ENCODE data around the gene CETP. TPM values are rescaled to one million over a fixed set of nuclear protein-coding genes. Genes with fewer than 3 reads are reported as not detected.
A peak's percentile ranks its signal among the peaks of the same experiment; 100 is the strongest.

Gene CETP
- total and polyA plus RNA-seq, 2 of the 13 experiments (the other 11 are each of a cell fraction or from before 2014, with no cell fraction given), result 0.31 to 9.8 TPM

GRCh38 chr16:56950881-56951771 is 10.6 kb upstream of the CETP start (continued):
- TF ChIP-seq CBX2 (IDR thresholded peaks at IDR 0.05; ENCODE audit: low read depth, low read length) (no peak), CBX2 (CRISPR knock-in tag; IDR thresholded peaks at IDR 0.05; ENCODE audit: low read depth) (0 out of 2 replicates have a peak, but pooled peaks have one; percentile 19), THRA (CRISPR knock-in tag; IDR thresholded peaks at IDR 0.05; ENCODE audit: borderline replicate concordance) (0 out of 2 replicates have a peak, but pooled peaks have one; percentile 47), ZNF446 (CRISPR knock-in tag; IDR thresholded peaks at IDR 0.05) (no peak), JARID2 (CRISPR knock-in tag; IDR thresholded peaks at IDR 0.05; ENCODE audit: insufficient replicate concordance) (no peak), ARID5B (CRISPR knock-in tag; IDR thresholded peaks at IDR 0.05) (peak; percentile 34; the same call in 1 of the 2 replicates), IRX3 (CRISPR knock-in tag; IDR thresholded peaks at IDR 0.05; ENCODE audit: borderline replicate concordance, low read depth) (no peak), ZNF329 (CRISPR knock-in tag; IDR thresholded peaks at IDR 0.05; ENCODE audit: low read depth) (no peak), HMGXB4 (CRISPR knock-in tag; IDR thresholded peaks at IDR 0.05; ENCODE audit: borderline replicate concordance in 1 of 2, low read depth in 1 of 2) (peak in 1 of 2 experiments; percentile 59; a peak in 1 of 4 replicates), ZFY (CRISPR knock-in tag; IDR thresholded peaks at IDR 0.05) (peak; percentile 9; the same call in 1 of the 2 replicates), RXRA (CRISPR knock-in tag; IDR thresholded peaks at IDR 0.05) (no peak), ZFP1 (CRISPR knock-in tag; IDR thresholded peaks at IDR 0.05) (no peak), THAP9 (CRISPR knock-in tag; IDR thresholded peaks at IDR 0.05; ENCODE audit: borderline replicate concordance) (peak; percentile 70; the same call in 1 of the 2 replicates), KAT7 (CRISPR knock-in tag; IDR thresholded peaks at IDR 0.05; ENCODE audit: borderline replicate concordance) (0 out of 2 replicates have a peak, but pooled peaks have one; percentile 30), KDM6A (CRISPR knock-in tag; IDR thresholded peaks at IDR 0.05; ENCODE audit: low read depth) (no peak), SRSF9 (IDR thresholded peaks at IDR 0.05; ENCODE audit: borderline replicate concordance, insufficient read depth, low read depth, low read length, poor library complexity, severe bottlenecking) (no peak), ZMYM3 (CRISPR knock-in tag; IDR thresholded peaks at IDR 0.05) (no peak), RBM39 (IDR thresholded peaks at IDR 0.05; ENCODE audit: low read depth, low read length, poor library complexity, severe bottlenecking) (peak; percentile 26)
